Activated CD8-positive, alpha-beta memory T cell treated with anti-CD3 and anti-CD28 coated beads for 4 hours (primary cell): ENCODE measurements around the gene WDR64.
A peak's percentile ranks its signal among the peaks of the same experiment; 100 is the strongest.

ENCODE experiments used
- DNase-seq, 2 donors: peaks; one replicate each; pipeline ENCODE4 v3.0.0-alpha.2; 2020; ENCODE audit warnings: low read depth in 2 of 2

Gene WDR64

DNA sequence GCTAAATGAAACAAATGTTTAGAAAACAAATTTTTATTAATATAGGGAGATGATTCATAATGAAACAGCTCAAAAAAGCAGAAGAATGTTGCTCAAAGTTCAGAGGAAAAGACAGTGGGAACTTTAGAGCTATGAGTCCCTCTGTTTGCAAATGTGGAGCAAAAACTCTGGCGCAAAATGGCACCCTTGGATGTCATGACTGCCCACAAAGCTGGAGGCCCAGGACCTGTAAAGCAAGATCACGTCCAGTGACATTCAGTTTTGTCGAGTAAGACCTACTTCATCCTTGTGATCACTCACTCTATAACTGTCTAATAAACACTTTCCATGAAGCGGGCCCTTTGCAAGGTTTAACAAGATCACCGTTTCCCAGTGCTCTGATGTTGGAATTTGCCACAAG lies 186.8 kb downstream of the WDR64 start:
- DNase-seq: no peak

DNA sequence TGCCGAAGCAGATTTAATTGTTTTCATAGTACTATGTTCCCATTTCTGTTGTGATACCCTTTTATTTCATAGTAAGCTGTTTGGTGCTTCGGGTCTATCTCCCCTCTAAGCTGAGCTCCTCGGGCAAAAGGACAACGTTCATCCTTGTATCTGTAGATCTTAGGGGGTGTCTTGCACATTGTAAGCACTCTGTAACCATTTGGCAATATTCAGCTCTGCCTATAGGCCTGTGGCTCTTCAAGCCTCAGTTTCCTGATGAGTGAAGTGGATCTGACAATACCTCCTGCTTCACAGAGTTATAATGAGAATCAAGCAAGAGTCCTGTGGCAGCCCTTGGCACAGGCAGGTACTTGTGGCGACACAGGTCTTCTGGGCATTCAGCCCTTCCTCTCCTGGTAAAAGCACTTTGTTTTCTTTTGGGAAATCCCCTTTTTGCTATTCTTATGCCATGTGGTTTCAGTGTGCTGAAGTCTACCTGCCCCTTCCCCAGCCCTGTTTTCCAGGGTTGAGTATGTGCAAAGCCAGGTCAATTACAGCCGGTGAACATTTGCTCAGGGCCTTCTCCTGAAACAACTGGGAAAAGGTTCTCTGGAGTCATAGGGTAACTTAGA lies 187.4 kb downstream of the WDR64 start:
- DNase-seq: no peak

- DNase-seq: no peak
Measured at GRCh38 chr1:241840164-241840563, 188.1 kb downstream of the WDR64 start.

DNA sequence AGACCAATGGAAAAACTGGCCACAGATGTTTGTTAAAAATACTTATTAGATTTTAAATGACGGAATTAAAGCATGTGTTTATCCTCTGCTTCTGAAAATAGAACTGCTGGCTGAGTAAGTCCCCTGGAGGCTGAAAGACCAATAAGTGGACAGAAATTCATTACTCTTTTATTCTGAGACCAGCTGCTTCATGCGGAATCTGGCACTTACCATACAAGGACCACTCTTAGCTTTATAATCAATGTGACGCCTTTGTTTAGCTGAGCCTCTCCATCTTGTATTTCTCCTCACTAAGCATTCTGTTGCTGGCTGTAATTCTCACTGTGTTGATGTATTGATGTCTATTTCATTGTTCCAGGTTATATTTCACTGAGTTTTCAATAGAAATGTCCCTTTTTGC lies 189.6 kb downstream of the WDR64 start:
- no peak for DNase-seq

DNA sequence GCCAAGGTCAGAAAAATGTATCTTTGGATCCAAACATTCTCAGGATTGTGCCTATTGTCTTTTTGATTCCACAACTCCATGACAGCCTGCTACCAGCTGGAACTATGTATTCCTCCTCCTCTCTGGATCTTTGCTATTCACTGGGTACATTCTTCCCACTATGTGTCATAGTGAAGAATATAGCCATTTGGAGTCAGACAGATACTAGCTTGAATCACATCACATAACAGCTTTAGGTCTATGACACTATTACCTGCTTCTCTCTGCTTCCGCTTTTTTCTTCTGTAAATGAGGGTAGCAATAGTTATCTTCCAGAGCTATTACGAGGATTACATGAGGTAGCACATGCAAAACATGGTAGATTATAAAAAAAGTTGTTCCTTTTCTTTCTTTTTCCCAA lies 190.5 kb downstream of the WDR64 start:
- no peak for DNase-seq

DNA sequence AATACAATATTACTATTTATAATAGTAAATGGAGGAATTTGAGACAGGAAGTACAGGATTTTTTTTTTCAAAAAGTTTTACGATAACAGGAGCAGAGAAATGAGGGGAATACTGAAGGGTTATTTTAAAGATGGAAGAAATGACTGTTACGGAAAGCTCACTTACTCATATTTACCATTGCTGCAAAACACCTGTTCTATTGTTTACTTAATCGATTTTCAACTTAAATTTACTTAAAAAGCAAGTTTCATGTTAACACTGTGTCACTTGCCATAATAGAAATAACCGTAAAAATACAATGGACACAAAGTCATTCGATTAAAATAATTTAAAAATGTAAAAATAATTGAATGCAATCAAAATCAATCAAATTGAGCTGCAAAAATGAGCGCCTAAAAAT lies 192.5 kb downstream of the WDR64 start:
- DNase-seq: no peak

DNA sequence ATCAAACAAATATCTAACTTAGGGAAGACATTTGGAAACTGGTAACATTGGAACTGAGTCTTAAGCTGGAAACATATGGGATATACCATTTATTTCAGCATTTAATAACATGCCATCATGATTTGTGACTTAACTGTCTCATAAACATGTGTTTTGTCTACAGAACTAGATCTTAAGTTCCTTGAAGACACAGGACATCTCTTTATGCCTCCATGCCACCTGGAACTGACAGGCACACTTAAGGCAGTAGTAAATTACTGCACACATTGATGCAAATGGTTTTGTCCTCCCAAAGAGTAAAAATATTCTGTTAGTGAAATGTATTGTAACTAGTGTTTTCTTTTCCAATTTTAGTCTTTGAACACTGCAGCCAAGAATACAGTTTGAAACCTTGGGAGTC lies 194.3 kb downstream of the WDR64 start:
- no peak for DNase-seq

GRCh38 chr1:241846862-241847539 lies 194.9 kb downstream of the WDR64 start:
- no peak for DNase-seq

DNA sequence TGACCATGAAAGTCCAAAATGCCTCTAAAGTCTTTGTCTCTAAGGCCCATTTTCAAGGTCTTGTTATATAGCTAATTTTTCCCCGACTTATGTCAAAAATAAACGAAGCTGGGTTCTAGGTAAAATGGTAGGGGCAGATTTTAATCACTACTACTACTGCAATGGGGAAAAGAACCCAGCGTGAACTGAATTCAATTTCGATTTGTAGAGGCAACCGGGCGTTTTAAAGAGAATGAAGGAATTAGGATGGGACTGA lies 195.4 kb downstream of the WDR64 start:
- DNase-seq: no peak

GRCh38 chr1:241847796-241848685 lies 196.0 kb downstream of the WDR64 start, which contains the start of gene EXO1:
TSS of gene EXO1 (plus strand) at chr1:241848204. CDS start at chr1:241850426, 2,222 bp downstream.
- peak; percentile 73 to 76 for DNase-seq

DNA sequence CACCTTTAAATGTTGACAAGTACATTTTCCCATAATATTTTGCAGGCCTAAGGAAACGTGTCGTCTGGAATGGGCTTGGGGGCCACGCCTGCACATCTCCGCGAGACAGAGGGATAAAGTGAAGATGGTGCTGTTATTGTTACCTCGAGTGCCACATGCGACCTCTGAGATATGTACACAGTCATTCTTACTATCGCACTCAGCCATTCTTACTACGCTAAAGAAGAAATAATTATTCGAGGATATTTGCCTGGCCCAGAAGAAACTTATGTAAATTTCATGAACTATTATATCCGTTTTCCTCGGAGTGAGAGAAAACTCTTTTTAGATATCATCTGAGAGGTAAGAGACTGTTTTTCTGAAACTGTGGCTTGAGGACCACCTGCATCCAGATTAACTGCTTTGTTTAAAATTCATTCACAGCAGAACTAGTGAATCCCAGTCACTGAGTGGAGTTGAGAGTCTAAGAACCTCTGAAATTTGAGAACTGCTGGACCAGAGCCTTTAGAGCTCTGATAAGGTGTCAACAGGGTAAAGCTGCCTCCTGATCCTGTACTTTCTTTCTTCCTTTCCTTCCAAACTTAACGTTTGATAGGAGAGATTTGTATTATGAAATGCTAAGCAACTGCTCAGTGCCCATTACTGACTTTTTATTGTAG lies 196.7 kb downstream of the WDR64 start:
- no peak for DNase-seq

DNA sequence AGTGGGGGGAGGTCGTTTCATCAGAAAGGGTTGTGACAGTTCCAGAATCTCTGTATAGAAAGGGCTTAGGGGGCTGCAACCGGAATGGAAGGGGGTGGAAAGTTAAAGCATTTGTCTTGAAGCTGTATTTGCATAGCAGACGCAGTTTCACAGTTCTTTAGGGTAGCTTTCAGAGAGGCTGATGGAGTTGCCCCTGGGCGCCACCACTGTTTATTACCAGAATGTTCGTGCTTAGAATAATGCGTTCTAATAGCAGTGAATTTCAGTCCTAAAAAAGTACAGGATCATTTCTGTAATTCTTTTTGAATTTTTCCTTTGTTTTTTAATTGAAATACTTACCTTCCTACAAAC lies 197.2 kb downstream of the WDR64 start:
- DNase-seq: no peak
